Sigmoid colon (tissue), 7 donors: ENCODE data around the gene PLA2R1. TPM values are rescaled to one million over a fixed set of nuclear protein-coding genes. Genes with fewer than 3 reads are reported as not detected.
"Not testable (repeated sequence)": the region's sequence is repeated elsewhere in the genome, so short reads cannot be mapped to it uniquely, and the experiment has no call there.

Experiments used
- DNase-seq: peaks from one replicate; pipeline ENCODE4 v3.0.0-alpha.2; 2019
- H3K27ac ChIP-seq, 4 donors: fragments of 200-600 bp; sonication (generic); one replicate each; pipeline ENCODE4 v1.5.1; 2016 to 2019; ENCODE audit warnings: mild to moderate bottlenecking in 1 of 4
- H3K27me3 ChIP-seq, 3 donors: fragments of 200-600 bp; sonication (generic); one replicate each; pipeline ENCODE4 v1.5.1; 2019; ENCODE audit warnings: mild to moderate bottlenecking in 1 of 3
- H3K36me3 ChIP-seq, 4 donors: fragments of 200-600 bp; sonication (generic); one replicate each; pipeline ENCODE4 v1.5.1; 2016 to 2019
- H3K4me1 ChIP-seq, 4 donors: fragments of 200-600 bp; sonication (generic); one replicate each; pipeline ENCODE4 v1.5.1; 2017 to 2019
- H3K4me3 ChIP-seq, 4 donors: fragments of 200-600 bp; sonication (generic); one replicate each; pipeline ENCODE4 v1.5.1; 2017 to 2019; ENCODE audit warnings: mild to moderate bottlenecking in 2 of 4, moderate library complexity in 1 of 4
- H3K9me3 ChIP-seq, 4 donors: fragments of 200-600 bp in 3 of 4; sonication (generic) in 3 of 4; one replicate each; pipeline versions ENCODE4 v1.5.1 to v1.6.1; 2013 to 2019
- CTCF ChIP-seq, 4 experiments: fragments of 450-650 bp in 3 of 4; fragments of 200-600 bp in 1 of 4; IDR thresholded peaks; one replicate each; pipeline ENCODE4 v1.5.1; 2016 to 2019; ENCODE audit warnings: antibody characterized with exemption in 4 of 4, mild to moderate bottlenecking in 3 of 4, moderate library complexity in 2 of 4
- EP300 ChIP-seq, 4 donors: sonication (generic); formaldehyde crosslinking; IDR thresholded peaks; one replicate each; pipeline ENCODE4 v1.6.1; 2017; ENCODE audit warnings: antibody characterized with exemption in 4 of 4
- POLR2A ChIP-seq, 2 donors: fragments of 450-650 bp; IDR thresholded peaks; one replicate each; pipeline ENCODE4 v1.6.1; 2016; ENCODE audit warnings: antibody characterized with exemption in 2 of 2, mild to moderate bottlenecking in 2 of 2, moderate library complexity in 2 of 2
- POLR2AphosphoS5 ChIP-seq, 4 donors: sonication (generic); formaldehyde crosslinking; IDR thresholded peaks; one replicate each; pipeline ENCODE4 v1.6.1; 2017; ENCODE audit warnings: antibody characterized with exemption in 4 of 4
- WGBS, 2 donors: extraction: QIAGEN DNeasy Blood & Tissue Kit; methylation state at CpG; one replicate each; pipeline ENCODE4 v1.1.7; 2013; 5-methylcytosine and 5-hydroxymethylcytosine counted together
- intact Hi-C: fragments of 100-400 bp; cut with DNase I; formaldehyde crosslinking; loops from one replicate; pipeline ENCODE4 v1.15.1; 2023
- polyA plus RNA-seq, 3 donors: library from polyadenylated mRNA; stranded (reverse); fragments of 200-250 nt; gene quantifications; one replicate each; pipeline ENCODE4 v1.2.3, GENCODE V29; 2013
- total RNA-seq, 4 donors: library from RNA; depleted of rRNA; stranded (reverse); fragments of >200 nt; gene quantifications; one replicate each; pipeline ENCODE4 v1.1.0, GENCODE V29; 2016
- donor health status: healthy with polysubstance abuse.
- donor health status: Bipolar disorder and iron deficiency.
- donor health status: healthy.

PLA2R1 gene
- total and polyA plus RNA-seq, 7 donors, result 0.23 to 19.7 (median 3.9) TPM

- no peak overlapping the region for H3K4me3 ChIP-seq
- intact Hi-C loops, result no loop called here
Measured at GRCh38 chr2:159968279-159968900, 94.0 kb downstream of the PLA2R1 start.

GRCh38 chr2:159963700-159964099, 98.7 kb downstream of the PLA2R1 start:
- no peak overlapping the region for H3K27ac ChIP-seq
- H3K4me3 ChIP-seq, result no peak overlapping the region
- TF ChIP-seq POLR2AphosphoS5 (IDR thresholded peaks at IDR 0.05), result no peak
- no peak for TF ChIP-seq EP300 (IDR thresholded peaks at IDR 0.05)
- no peak for TF ChIP-seq CTCF (IDR thresholded peaks at IDR 0.05)
- no peak for TF ChIP-seq POLR2A (IDR thresholded peaks at IDR 0.05)
- intact Hi-C loops, result no loop called here
- H3K4me1 ChIP-seq, result peaks cover 0 to 9% (median 4%) of the 10 kb centered on the region in 4 donors
- WGBS, 2 donors, result 84 to 91% methylated on average over 7 of the region's 7 CpGs
- H3K36me3 ChIP-seq, result no peaks in the 10 kb centered on the region
- no peak for DNase-seq
- H3K9me3 ChIP-seq, result no peaks in the 10 kb centered on the region
- H3K27me3 ChIP-seq, result no peaks in the 10 kb centered on the region

More at GRCh38 chr2:159968279-159968900, 94.0 kb downstream of the PLA2R1 start:
- Histone ChIP-seq H3K36me3 (no peaks in the 10 kb centered on the region), H3K27me3 (no peaks in the 10 kb centered on the region), H3K27ac (no peak overlapping the region), H3K9me3 (no peaks in the 10 kb centered on the region), H3K4me1 (no peaks in the 10 kb centered on the region)
- WGBS, 2 donors, result 8 to 12% methylated on average over 2 of the region's 2 CpGs
- DNase-seq, result no peak
- TF ChIP-seq CTCF (IDR thresholded peaks at IDR 0.05) (peak in 2 of 4 experiments; percentile 25 to 26), POLR2A (IDR thresholded peaks at IDR 0.05) (no peak)

- H3K4me3 ChIP-seq, H3K36me3 ChIP-seq, H3K9me3 ChIP-seq, H3K27ac ChIP-seq, H3K27me3 ChIP-seq, intact Hi-C loops, DNase-seq: not testable (repeated sequence)
- H3K4me1 ChIP-seq, result peaks cover 0 to 12% (median 4%) of the 10 kb centered on the region in 4 donors
Measured at GRCh38 chr2:159962513-159962912, 99.9 kb downstream of the PLA2R1 start.

GRCh38 chr2:159961451-159961850, 101.0 kb downstream of the PLA2R1 start:
- 90 to 94% methylated on average over 4 of the region's 4 CpGs for WGBS, 2 donors
- Histone ChIP-seq H3K36me3 (peaks cover 0 to 5% (median 1%) of the 10 kb centered on the region in 4 donors), H3K27ac (no peak overlapping the region), H3K4me3 (no peak overlapping the region), H3K4me1 (peaks cover 0 to 12% (median 4%) of the 10 kb centered on the region in 4 donors), H3K27me3 (no peaks in the 10 kb centered on the region), H3K9me3 (no peaks in the 10 kb centered on the region)
- TF ChIP-seq CTCF (IDR thresholded peaks at IDR 0.05) (no peak), POLR2A (IDR thresholded peaks at IDR 0.05) (no peak), EP300 (IDR thresholded peaks at IDR 0.05) (no peak), POLR2AphosphoS5 (IDR thresholded peaks at IDR 0.05) (no peak)
- intact Hi-C loops, result no loop called here
- no peak for DNase-seq

GRCh38 chr2:159961037-159961436, 101.4 kb downstream of the PLA2R1 start:
- Histone ChIP-seq H3K27ac (peak overlapping the region in 1 of 4 donors; percentile 9), H3K9me3 (no peaks in the 10 kb centered on the region), H3K36me3 (peaks cover 0 to 5% (median 1%) of the 10 kb centered on the region in 4 donors), H3K4me3 (no peak overlapping the region), H3K27me3 (no peaks in the 10 kb centered on the region), H3K4me1 (peaks cover 0 to 12% (median 4%) of the 10 kb centered on the region in 4 donors)
- no peak for TF ChIP-seq POLR2AphosphoS5 (IDR thresholded peaks at IDR 0.05)
- no peak for TF ChIP-seq POLR2A (IDR thresholded peaks at IDR 0.05)
- TF ChIP-seq EP300 (IDR thresholded peaks at IDR 0.05), result no peak
- TF ChIP-seq CTCF (IDR thresholded peaks at IDR 0.05), result no peak
- no peak for DNase-seq
- intact Hi-C loops, result no loop called here
- WGBS, 2 donors, result 76 to 85% methylated on average over 2 of the region's 2 CpGs
